ENCODE measurements around the gene ZNF710. TPM values are rescaled to one million over a fixed set of nuclear protein-coding genes. Genes with fewer than 3 reads are reported as not detected.

ZNF710 gene

Small RNA genes lying within 50 kb of the gene (small RNA-seq; reads per million reads assigned to genes)
- gene MIR3174 (ENCODE audit: insufficient read depth) (42.6 reads per million, percentile 94 among the genes with 10 or more reads in this experiment), gene RF00066 (ENCODE audit: insufficient read depth) (not detected)

Data from mesendoderm (in vitro differentiated cells).